ENCODE measurements around the gene ATP5PD. TPM values are rescaled to one million over a fixed set of nuclear protein-coding genes. Genes with fewer than 3 reads are reported as not detected.

ATP5PD gene
- polyA plus RNA-seq, 1 donor (not counting 4 experiments of a cell fraction or from before 2014, with no cell fraction given), result 276 TPM

- no peaks in the 10 kb centered on the region for H3K4me1 ChIP-seq (ENCODE audit: control insufficient read depth, extremely low read depth, insufficient read depth, low read length)
- no peak overlapping the region for H3K27ac ChIP-seq (ENCODE audit: control insufficient read depth, insufficient read depth, low read length)
- H3K9me1 ChIP-seq (ENCODE audit: control insufficient read depth, extremely low read depth, insufficient read depth, low read length), result no peaks in the 10 kb centered on the region
- no peak for TF ChIP-seq EZH2 (IDR thresholded peaks at IDR 0.05; ENCODE audit: low read length)
- no peak for TF ChIP-seq CTCF (optimal IDR thresholded peaks at IDR 0.05 in 1 of 3, IDR thresholded peaks at IDR 0.05 in 1 of 3, conservative IDR thresholded peaks at IDR 0.05 in 1 of 3; ENCODE audit: extremely low read depth in 1 of 3, insufficient read depth in 2 of 3, low read length in 3 of 3)
- H3K9me3 ChIP-seq (ENCODE audit: control insufficient read depth, low read depth, low read length), result no peaks in the 10 kb centered on the region
- no peaks in the 10 kb centered on the region for H4K20me1 ChIP-seq (ENCODE audit: control insufficient read depth, extremely low read depth, insufficient read depth, low read length)
- dilution Hi-C loops (cut with MboI; ENCODE audit: extremely low pct_ligation_motif_present, low sequenced_read_pairs), result no loop called here
- H3K36me3 ChIP-seq (ENCODE audit: control insufficient read depth in 2 of 2, extremely low read depth in 1 of 2, insufficient read depth in 2 of 2, low read length in 2 of 2), result peaks cover 14 to 15% of the 10 kb centered on the region in 2 experiments
- H3K4me3 ChIP-seq (ENCODE audit: control insufficient read depth in 2 of 3, extremely low read depth in 1 of 3, insufficient read depth in 2 of 3, low read depth in 1 of 3, low read length in 3 of 3), result no peak overlapping the region
- no peak overlapping the region for H3K9ac ChIP-seq (ENCODE audit: control insufficient read depth, extremely low read depth, insufficient read depth, low read length)
- no peaks in the 10 kb centered on the region for H3K27me3 ChIP-seq (ENCODE audit: control insufficient read depth, extremely low read depth, insufficient read depth, low read length)
- no peak for FAIRE-seq
- DNase-seq (ENCODE audit: low read depth, low spot score), result no peak
- no peak overlapping the region for H3K4me2 ChIP-seq (ENCODE audit: control insufficient read depth, extremely low read depth, insufficient read depth, low read depth, low read length)
- H3K79me2 ChIP-seq (ENCODE audit: control insufficient read depth, insufficient read depth, low read length), result no peaks in the 10 kb centered on the region
- no peak overlapping the region for H2AFZ ChIP-seq (ENCODE audit: control insufficient read depth, low read length)
Observed at GRCh38 chr17:75067856-75068255, 21.1 kb upstream of the ATP5PD start.

- Histone ChIP-seq H3K9me1 (ENCODE audit: control insufficient read depth, extremely low read depth, insufficient read depth, low read length) (no peaks in the 10 kb centered on the region), H3K9me3 (ENCODE audit: control insufficient read depth, low read depth, low read length) (no peaks in the 10 kb centered on the region), H2AFZ (ENCODE audit: control insufficient read depth, low read length) (no peak overlapping the region), H3K4me2 (ENCODE audit: control insufficient read depth, extremely low read depth, insufficient read depth, low read depth, low read length) (no peak overlapping the region), H3K79me2 (ENCODE audit: control insufficient read depth, insufficient read depth, low read length) (no peaks in the 10 kb centered on the region), H3K4me1 (ENCODE audit: control insufficient read depth, extremely low read depth, insufficient read depth, low read length) (no peaks in the 10 kb centered on the region), H3K27ac (ENCODE audit: control insufficient read depth, insufficient read depth, low read length) (no peak overlapping the region), H3K9ac (ENCODE audit: control insufficient read depth, extremely low read depth, insufficient read depth, low read length) (no peak overlapping the region), H4K20me1 (ENCODE audit: control insufficient read depth, extremely low read depth, insufficient read depth, low read length) (no peaks in the 10 kb centered on the region), H3K27me3 (ENCODE audit: control insufficient read depth, extremely low read depth, insufficient read depth, low read length) (no peaks in the 10 kb centered on the region), H3K36me3 (ENCODE audit: control insufficient read depth in 2 of 2, extremely low read depth in 1 of 2, insufficient read depth in 2 of 2, low read length in 2 of 2) (peaks cover 20 to 27% of the 10 kb centered on the region in 2 experiments), H3K4me3 (ENCODE audit: control insufficient read depth in 2 of 3, extremely low read depth in 1 of 3, insufficient read depth in 2 of 3, low read depth in 1 of 3, low read length in 3 of 3) (no peak overlapping the region)
- TF ChIP-seq EZH2 (IDR thresholded peaks at IDR 0.05; ENCODE audit: low read length) (no peak), CTCF (optimal IDR thresholded peaks at IDR 0.05 in 1 of 3, IDR thresholded peaks at IDR 0.05 in 1 of 3, conservative IDR thresholded peaks at IDR 0.05 in 1 of 3; ENCODE audit: extremely low read depth in 1 of 3, insufficient read depth in 2 of 3, low read length in 3 of 3) (no peak)
- peak; percentile 57 for FAIRE-seq
- DNase-seq (ENCODE audit: low read depth, low spot score), result no peak
- dilution Hi-C loops (cut with MboI; ENCODE audit: extremely low pct_ligation_motif_present, low sequenced_read_pairs), result no loop called here
Observed at GRCh38 chr17:75065562-75066151, 18.9 kb upstream of the ATP5PD start.

Measured in keratinocyte (primary cell).